IPS-15b (cell line): ENCODE results near the gene HECTD4.
"Not testable (repeated sequence)": the region's sequence is repeated elsewhere in the genome, so short reads cannot be mapped to it uniquely, and the experiment has no call there.

Source experiments
- H3K27me3 ChIP-seq: one replicate; pipeline ENCODE4 v1.6.1; 2013; ENCODE audit warnings: low read length; ENCODE audit not compliant: control insufficient read depth, insufficient read depth
- H3K36me3 ChIP-seq: one replicate; pipeline ENCODE4 v1.6.1; 2013; ENCODE audit warnings: low read length; ENCODE audit not compliant: control insufficient read depth, insufficient read depth
- H3K4me1 ChIP-seq: one replicate; pipeline ENCODE4 v1.6.1; 2013; ENCODE audit warnings: mild to moderate bottlenecking, low read length; ENCODE audit not compliant: control insufficient read depth, insufficient read depth
- H3K4me3 ChIP-seq: one replicate; pipeline ENCODE4 v1.5.1; 2013; ENCODE audit warnings: low read depth, low read length
- H3K9ac ChIP-seq: one replicate; pipeline ENCODE4 v1.6.1; 2013; ENCODE audit warnings: low read depth, mild to moderate bottlenecking, low read length
- H3K9me3 ChIP-seq: one replicate; pipeline ENCODE4 v1.6.1; 2013; ENCODE audit warnings: mild to moderate bottlenecking, low read length; ENCODE audit not compliant: control insufficient read depth, insufficient read depth

HECTD4 gene

GRCh38 chr12:112346194-112346593 lies 36.0 kb downstream of the HECTD4 start:
- Histone ChIP-seq H3K36me3 (no peaks in the 10 kb centered on the region), H3K27me3 (no peaks in the 10 kb centered on the region), H3K9ac (no peak overlapping the region), H3K9me3 (no peaks in the 10 kb centered on the region), H3K4me1 (peaks cover 12% of the 10 kb centered on the region), H3K4me3 (no peak overlapping the region)

GRCh38 chr12:112344220-112344619 lies 38.0 kb downstream of the HECTD4 start:
- Histone ChIP-seq H3K4me3 (no peak overlapping the region), H3K4me1 (peaks cover 12% of the 10 kb centered on the region), H3K27me3 (no peaks in the 10 kb centered on the region), H3K9ac (no peak overlapping the region), H3K9me3 (no peaks in the 10 kb centered on the region), H3K36me3 (no peaks in the 10 kb centered on the region)

GRCh38 chr12:112342587-112342986 lies 39.6 kb downstream of the HECTD4 start:
- Histone ChIP-seq H3K4me3 (no peak overlapping the region), H3K9me3 (no peaks in the 10 kb centered on the region), H3K4me1 (peaks cover 12% of the 10 kb centered on the region), H3K27me3 (no peaks in the 10 kb centered on the region), H3K36me3 (no peaks in the 10 kb centered on the region), H3K9ac (no peak overlapping the region)

- Histone ChIP-seq H3K27me3 (no peaks in the 10 kb centered on the region), H3K9ac (no peak overlapping the region), H3K4me1 (peaks cover 12% of the 10 kb centered on the region), H3K4me3 (no peak overlapping the region), H3K36me3 (no peaks in the 10 kb centered on the region), H3K9me3 (no peaks in the 10 kb centered on the region)
Measured at GRCh38 chr12:112341046-112341825, 41.0 kb downstream of the HECTD4 start.

- Histone ChIP-seq H3K36me3 (no peaks in the 10 kb centered on the region), H3K9ac (no peak overlapping the region), H3K9me3 (no peaks in the 10 kb centered on the region), H3K27me3 (no peaks in the 10 kb centered on the region), H3K4me3 (no peak overlapping the region), H3K4me1 (peaks cover 7% of the 10 kb centered on the region)
Measured at GRCh38 chr12:112340230-112340629, 42.0 kb downstream of the HECTD4 start.

- H3K4me1 ChIP-seq, H3K9me3 ChIP-seq, H3K4me3 ChIP-seq, H3K27me3 ChIP-seq, H3K36me3 ChIP-seq, H3K9ac ChIP-seq: not testable (repeated sequence)
Measured at GRCh38 chr12:112334999-112335398, 47.2 kb downstream of the HECTD4 start.

- no peaks in the 10 kb centered on the region for H3K4me1 ChIP-seq
- H3K9me3 ChIP-seq, result no peaks in the 10 kb centered on the region
- no peak overlapping the region for H3K4me3 ChIP-seq
- no peak overlapping the region for H3K9ac ChIP-seq
- no peaks in the 10 kb centered on the region for H3K27me3 ChIP-seq
- no peaks in the 10 kb centered on the region for H3K36me3 ChIP-seq
Measured at GRCh38 chr12:112333019-112333418, 49.2 kb downstream of the HECTD4 start.

GRCh38 chr12:112331886-112332285 lies 50.3 kb downstream of the HECTD4 start:
- no peaks in the 10 kb centered on the region for H3K36me3 ChIP-seq
- H3K4me1 ChIP-seq, result no peaks in the 10 kb centered on the region
- no peaks in the 10 kb centered on the region for H3K27me3 ChIP-seq
- no peak overlapping the region for H3K4me3 ChIP-seq
- no peak overlapping the region for H3K9ac ChIP-seq
- no peaks in the 10 kb centered on the region for H3K9me3 ChIP-seq

GRCh38 chr12:112330706-112331105 lies 51.5 kb downstream of the HECTD4 start:
- no peaks in the 10 kb centered on the region for H3K27me3 ChIP-seq
- no peaks in the 10 kb centered on the region for H3K36me3 ChIP-seq
- H3K9me3 ChIP-seq, result no peaks in the 10 kb centered on the region
- no peak overlapping the region for H3K9ac ChIP-seq
- no peaks in the 10 kb centered on the region for H3K4me1 ChIP-seq
- H3K4me3 ChIP-seq, result no peak overlapping the region

- no peak overlapping the region for H3K4me3 ChIP-seq
- no peak overlapping the region for H3K9ac ChIP-seq
- no peaks in the 10 kb centered on the region for H3K27me3 ChIP-seq
- H3K9me3 ChIP-seq, result no peaks in the 10 kb centered on the region
- H3K4me1 ChIP-seq, result no peaks in the 10 kb centered on the region
- H3K36me3 ChIP-seq, result no peaks in the 10 kb centered on the region
Measured at GRCh38 chr12:112328456-112329124, 53.6 kb downstream of the HECTD4 start.

- Histone ChIP-seq H3K36me3 (no peaks in the 10 kb centered on the region), H3K4me1 (no peaks in the 10 kb centered on the region), H3K4me3 (no peak overlapping the region), H3K27me3 (no peaks in the 10 kb centered on the region), H3K9me3 (no peaks in the 10 kb centered on the region), H3K9ac (no peak overlapping the region)
Measured at GRCh38 chr12:112327209-112327938, 54.9 kb downstream of the HECTD4 start.
